Measurements from ENCODE around the gene SOX13.
"Not testable (repeated sequence)": the region's sequence is repeated elsewhere in the genome, so short reads cannot be mapped to it uniquely, and the experiment has no call there.

Gene SOX13

GRCh38 chr1:204088596-204088995 lies 15.7 kb downstream of the SOX13 start:
- no peak for TF ChIP-seq REST (IDR thresholded peaks at IDR 0.05; ENCODE audit: insufficient replicate concordance, low read depth)
- TF ChIP-seq POLR2AphosphoS5 (IDR thresholded peaks at IDR 0.05; ENCODE audit: low read depth), result no peak
- H3K27ac ChIP-seq (replicated peaks), result no peak overlapping the region
- peaks cover 2% of the 10 kb centered on the region for H3K27me3 ChIP-seq (ENCODE audit: insufficient read depth, poor library complexity, severe bottlenecking)
- no peak overlapping the region for H3K4me3 ChIP-seq (replicated peaks; ENCODE audit: insufficient read depth, low read length)
- DNase-seq (ENCODE audit: low read depth in 1 of 2, low spot score in 1 of 2), result no peak

GRCh38 chr1:204089044-204089751 lies 16.3 kb downstream of the SOX13 start:
- Histone ChIP-seq H3K27ac (replicated peaks) (no peak overlapping the region), H3K27me3 (ENCODE audit: insufficient read depth, poor library complexity, severe bottlenecking) (peaks cover 2% of the 10 kb centered on the region), H3K4me3 (replicated peaks; ENCODE audit: insufficient read depth, low read length) (no peak overlapping the region)
- no peak for TF ChIP-seq POLR2AphosphoS5 (IDR thresholded peaks at IDR 0.05; ENCODE audit: low read depth)
- TF ChIP-seq SPI1 (IDR thresholded peaks at IDR 0.05; ENCODE audit: borderline replicate concordance, low read depth), result no peak
- TF ChIP-seq REST (IDR thresholded peaks at IDR 0.05; ENCODE audit: insufficient replicate concordance, low read depth), result no peak
- no peak for TF ChIP-seq GABPA (IDR thresholded peaks at IDR 0.05; ENCODE audit: low read depth)
- TF ChIP-seq CTCF (IDR thresholded peaks at IDR 0.05; ENCODE audit: insufficient read depth, low read length), result no peak
- DNase-seq (ENCODE audit: low read depth in 1 of 2, low spot score in 1 of 2), result no peak

GRCh38 chr1:204090132-204090531 lies 17.2 kb downstream of the SOX13 start:
- not testable (repeated sequence) for H3K27ac ChIP-seq (replicated peaks); H3K27me3 ChIP-seq (ENCODE audit: insufficient read depth, poor library complexity, severe bottlenecking); H3K4me3 ChIP-seq (replicated peaks; ENCODE audit: insufficient read depth, low read length); DNase-seq (ENCODE audit: low read depth in 1 of 2, low spot score in 1 of 2)

GRCh38 chr1:204091066-204091465 lies 18.2 kb downstream of the SOX13 start:
- no peak overlapping the region for H3K27ac ChIP-seq (replicated peaks)
- DNase-seq (ENCODE audit: low read depth in 1 of 2, low spot score in 1 of 2), result no peak
- H3K27me3 ChIP-seq (ENCODE audit: insufficient read depth, poor library complexity, severe bottlenecking), result peaks cover 2% of the 10 kb centered on the region
- no peak overlapping the region for H3K4me3 ChIP-seq (replicated peaks; ENCODE audit: insufficient read depth, low read length)
- TF ChIP-seq POLR2AphosphoS5 (IDR thresholded peaks at IDR 0.05; ENCODE audit: low read depth) (no peak), SPI1 (IDR thresholded peaks at IDR 0.05; ENCODE audit: borderline replicate concordance, low read depth) (no peak), REST (IDR thresholded peaks at IDR 0.05; ENCODE audit: insufficient replicate concordance, low read depth) (no peak), GABPA (IDR thresholded peaks at IDR 0.05; ENCODE audit: low read depth) (no peak), CTCF (IDR thresholded peaks at IDR 0.05; ENCODE audit: insufficient read depth, low read length) (no peak)
